Tibial artery (tissue), 4 donors: ENCODE measurements around the gene TAPBPL.
"Not testable (repeated sequence)": the region's sequence is repeated elsewhere in the genome, so short reads cannot be mapped to it uniquely, and the experiment has no call there.

Experiments
- DNase-seq, 2 donors: peaks; one replicate each; pipeline ENCODE4 v3.0.0-alpha.2; 2019
- H3K27ac ChIP-seq, 2 donors: fragments of 200-600 bp; sonication (generic) in 1 of 2; 1 replicate in 1 of 2; 2 replicates in 1 of 2; pipeline ENCODE4 v1.5.1; 2018 to 2019; ENCODE audit warnings: mild to moderate bottlenecking in 1 of 2
- H3K27me3 ChIP-seq, 2 donors: fragments of 200-600 bp; sonication (generic) in 1 of 2; one replicate each; pipeline versions ENCODE4 v1.5.1 to v1.6.0; 2016 to 2019
- H3K36me3 ChIP-seq, 3 donors: fragments of 200-600 bp; sonication (generic) in 2 of 3; one replicate each; pipeline ENCODE4 v1.5.1; 2016 to 2019; ENCODE audit warnings: mild to moderate bottlenecking in 2 of 3
- H3K4me1 ChIP-seq, 4 donors: fragments of 200-600 bp; sonication (generic) in 2 of 4; 1 replicate in 3 of 4; 2 replicates in 1 of 4; pipeline ENCODE4 v1.5.1; 2016 to 2019
- H3K4me3 ChIP-seq, 2 donors: fragments of 200-600 bp; sonication (generic) in 1 of 2; 1 replicate in 1 of 2; 2 replicates in 1 of 2; pipeline ENCODE4 v1.5.1; 2018 to 2019; ENCODE audit warnings: mild to moderate bottlenecking in 2 of 2
- H3K9me3 ChIP-seq, 3 donors: fragments of 200-600 bp; sonication (generic) in 1 of 3; one replicate each; pipeline ENCODE4 v1.5.1; 2016 to 2019
- CTCF ChIP-seq, 2 experiments: fragments of 200-600 bp in 1 of 2; fragments of 450-650 bp in 1 of 2; IDR thresholded peaks; one replicate each; pipeline ENCODE4 v1.5.1; 2017 to 2019; ENCODE audit warnings: antibody characterized with exemption in 2 of 2, mild to moderate bottlenecking in 1 of 2, moderate library complexity in 1 of 2
- intact Hi-C: fragments of 100-400 bp; cut with DNase I; formaldehyde crosslinking; loops from one replicate; pipeline ENCODE4 v1.15.0; 2023; ENCODE audit warnings: low total_unique reads

TAPBPL gene

GRCh38 chr12:6476489-6476888 lies 24.6 kb downstream of the TAPBPL start:
- Histone ChIP-seq H3K4me3 (no peak overlapping the region), H3K36me3 (no peaks in the 10 kb centered on the region), H3K4me1 (peaks cover 0 to 2% (median under 1%) of the 10 kb centered on the region in 4 donors), H3K27me3 (peaks cover 0 to 4% of the 10 kb centered on the region in 2 donors), H3K27ac (no peak overlapping the region), H3K9me3 (no peaks in the 10 kb centered on the region)
- DNase-seq: no peak
- intact Hi-C loops: loop anchor here (10.0 kb wide), 1 partner anchor 48 kb away; no protein-coding TSS in a partner anchor
- TF ChIP-seq CTCF (IDR thresholded peaks at IDR 0.05): no peak

GRCh38 chr12:6477601-6478377 lies 25.9 kb downstream of the TAPBPL start:
- not testable (repeated sequence) for H3K27me3 ChIP-seq, H3K36me3 ChIP-seq, H3K4me3 ChIP-seq, H3K27ac ChIP-seq, DNase-seq, H3K9me3 ChIP-seq, H3K4me1 ChIP-seq
- intact Hi-C loops: loop anchor here (10.0 kb wide), 1 partner anchor 47 kb away; no protein-coding TSS in a partner anchor

- TF ChIP-seq CTCF (IDR thresholded peaks at IDR 0.05): no peak
- no peak for DNase-seq
- H3K27ac ChIP-seq: no peak overlapping the region
- peaks cover 0 to 4% of the 10 kb centered on the region in 2 donors for H3K27me3 ChIP-seq
- H3K4me3 ChIP-seq: no peak overlapping the region
- intact Hi-C loops: loop anchor here (10.0 kb wide), 1 partner anchor 46 kb away; no protein-coding TSS in a partner anchor
- H3K36me3 ChIP-seq: no peaks in the 10 kb centered on the region
- H3K9me3 ChIP-seq: no peaks in the 10 kb centered on the region
- no peaks in the 10 kb centered on the region for H3K4me1 ChIP-seq
These were observed 26.6 kb downstream of the TAPBPL start for GRCh38 chr12:6478416-6478815.

GRCh38 chr12:6488240-6488639 lies 36.4 kb downstream of the TAPBPL start:
- H3K36me3 ChIP-seq: peaks cover 8 to 15% (median 12%) of the 10 kb centered on the region in 3 donors
- H3K9me3 ChIP-seq: no peaks in the 10 kb centered on the region
- intact Hi-C loops: no loop called here
- H3K4me3 ChIP-seq: no peak overlapping the region
- no peaks in the 10 kb centered on the region for H3K27me3 ChIP-seq
- DNase-seq: no peak
- peaks cover 0 to 10% (median 9%) of the 10 kb centered on the region in 4 donors for H3K4me1 ChIP-seq
- TF ChIP-seq CTCF (IDR thresholded peaks at IDR 0.05): no peak
- H3K27ac ChIP-seq: no peak overlapping the region

GRCh38 chr12:6489449-6489848 lies 37.6 kb downstream of the TAPBPL start:
- H3K27ac ChIP-seq: no peak overlapping the region
- DNase-seq: no peak
- intact Hi-C loops: no loop called here
- H3K9me3 ChIP-seq: no peaks in the 10 kb centered on the region
- H3K4me3 ChIP-seq: no peak overlapping the region
- H3K27me3 ChIP-seq: no peaks in the 10 kb centered on the region
- TF ChIP-seq CTCF (IDR thresholded peaks at IDR 0.05): no peak
- peaks cover 0 to 15% (median 12%) of the 10 kb centered on the region in 4 donors for H3K4me1 ChIP-seq
- peaks cover 8 to 15% (median 12%) of the 10 kb centered on the region in 3 donors for H3K36me3 ChIP-seq

- DNase-seq, H3K27me3 ChIP-seq, H3K27ac ChIP-seq, H3K9me3 ChIP-seq, H3K4me3 ChIP-seq: not testable (repeated sequence)
- Histone ChIP-seq H3K4me1 (peaks cover 0 to 27% (median 23%) of the 10 kb centered on the region in 4 donors), H3K36me3 (peaks cover 12 to 15% (median 12%) of the 10 kb centered on the region in 3 donors)
- intact Hi-C loops: loop anchor here (5.0 kb wide), 1 partner anchor 42 kb away; the partner anchor contains the start of gene GAPDH
These were observed 38.8 kb downstream of the TAPBPL start for GRCh38 chr12:6490673-6491072.
